ENCODE data around the gene EHMT2. TPM values are rescaled to one million over a fixed set of nuclear protein-coding genes. Genes with fewer than 3 reads are reported as not detected.

EHMT2 gene
- total RNA-seq (2021): 57.3 and 68.3 TPM in 2 replicates
- percentile 55 among the genes with signal in this experiment for Bru-seq, nascent RNA
- percentile 70 among the genes with signal in this experiment for BruChase-seq, experiment 1, labeled RNA remaining after a 2-hour chase
- BruChase-seq, experiment 2, labeled RNA remaining after a 6-hour chase: percentile 78 among the genes with signal in this experiment
- long read RNA-seq, full-length matches to known transcripts: 29 of 54 reads
- long read RNA-seq, partial matches to known transcripts: 14 of 54 reads
- long read RNA-seq, other reads (novel, unspliced or antisense): 11 of 54 reads

DNA sequence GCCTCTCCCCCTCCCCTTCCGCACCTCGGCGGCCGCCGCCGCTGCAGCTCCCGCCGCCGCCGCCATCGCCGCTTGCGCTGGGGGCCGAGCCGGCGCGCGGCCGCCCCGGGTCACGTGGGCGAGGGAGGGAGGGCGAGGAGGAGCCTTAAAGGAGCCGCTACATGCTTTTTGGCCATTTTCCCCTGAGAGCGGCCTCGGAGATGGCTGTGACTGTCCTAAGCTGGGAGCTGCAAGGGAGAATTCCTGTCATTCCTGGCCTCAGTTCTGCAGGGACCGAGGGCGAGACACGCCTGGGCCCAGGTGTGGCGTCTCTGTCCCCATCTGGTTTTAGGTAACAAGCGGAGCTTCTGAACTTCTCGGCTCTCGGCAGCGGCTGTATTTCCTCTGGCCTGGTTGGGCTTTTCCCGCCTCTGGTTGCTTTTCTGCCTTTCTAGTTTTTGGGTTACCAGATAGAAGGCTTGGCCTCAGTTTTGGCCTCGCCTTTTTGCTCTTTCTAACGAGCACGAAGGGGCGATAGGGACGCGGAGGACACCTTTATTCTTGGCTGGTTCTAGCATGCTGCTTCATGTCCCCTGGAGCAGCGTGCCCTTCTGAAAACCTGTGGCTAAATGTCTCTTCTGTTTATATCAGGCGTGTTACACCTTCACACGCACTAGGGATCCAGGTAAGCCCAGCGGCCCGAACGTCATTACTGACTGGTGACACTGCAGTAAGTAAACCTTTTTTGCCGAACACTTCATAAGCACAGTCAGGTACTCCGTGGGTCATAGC lies at the start of gene EHMT2:
Gene EHMT2, minus strand, starts transcription at position 87 of the 771 bp plus-strand sequence. Its CDS starts 21 bp downstream, at position 66.
- CTCF ChIA-PET: interaction anchor here (0.5 to 0.8 kb wide), 3 partner anchors 30 to 128 kb away, joined by 3 to 4 read pairs (median 3); no protein-coding TSS in a partner anchor
- H3K36me3 ChIP-seq (ENCODE audit: low read depth): peaks cover 18% of the 10 kb centered on the region; the same call in 1 of the 2 replicates
- H3K9me2 ChIP-seq (ENCODE audit: insufficient read depth): no peaks in the 10 kb centered on the region
- peak within 1 kb of the TSS; percentile 44 for H3K27ac ChIP-seq
- TSS peak; percentile 76 for BruUV-seq (replicated peaks)
- H4K20me1 ChIP-seq (ENCODE audit: insufficient read depth): no peaks in the 10 kb centered on the region
- POLR2A ChIA-PET (ENCODE audit: unreplicated experiment): interaction anchor here (0.6 to 1.4 kb wide), 10 partner anchors 35 to 297 kb away, joined by 3 to 18 read pairs (median 6); partner anchors contain the start of genes CLIC1, HSPA1B and NEU1
- intact Hi-C loops (cut with micrococcal nuclease; ENCODE audit: unreplicated experiment): loop anchor here (5.0 kb wide), 2 partner anchors 65 to 215 kb away; partner anchors contain the start of gene LY6G5C
- H3F3A ChIP-seq (ENCODE audit: insufficient read depth, low read depth): peaks cover 33% of the 10 kb centered on the region
- peak within 1 kb of the TSS; percentile 83 for H2AFZ ChIP-seq
- H3K4me3 ChIP-seq: peak within 1 kb of the TSS; percentile 73
- no peaks in the 10 kb centered on the region for H3K9me3 ChIP-seq (ENCODE audit: insufficient read depth, low read depth)
- H3K4me2 ChIP-seq: peak within 1 kb of the TSS; percentile 91
- peak in 1 of 2 experiments; percentile 85 for DNase-seq
- H3K27me3 ChIP-seq (ENCODE audit: insufficient read depth, low read depth): no peaks in the 10 kb centered on the region
- H3K79me2 ChIP-seq (ENCODE audit: low read depth): peaks cover 30% of the 10 kb centered on the region
- peaks cover 26% of the 10 kb centered on the region for H3K4me1 ChIP-seq (replicated peaks; ENCODE audit: insufficient read depth)
- TF ChIP-seq EZH2 (IDR thresholded peaks at IDR 0.05; ENCODE audit: low read depth) (no peak), CTCF (conservative IDR thresholded peaks at IDR 0.05) (no peak)

DNA sequence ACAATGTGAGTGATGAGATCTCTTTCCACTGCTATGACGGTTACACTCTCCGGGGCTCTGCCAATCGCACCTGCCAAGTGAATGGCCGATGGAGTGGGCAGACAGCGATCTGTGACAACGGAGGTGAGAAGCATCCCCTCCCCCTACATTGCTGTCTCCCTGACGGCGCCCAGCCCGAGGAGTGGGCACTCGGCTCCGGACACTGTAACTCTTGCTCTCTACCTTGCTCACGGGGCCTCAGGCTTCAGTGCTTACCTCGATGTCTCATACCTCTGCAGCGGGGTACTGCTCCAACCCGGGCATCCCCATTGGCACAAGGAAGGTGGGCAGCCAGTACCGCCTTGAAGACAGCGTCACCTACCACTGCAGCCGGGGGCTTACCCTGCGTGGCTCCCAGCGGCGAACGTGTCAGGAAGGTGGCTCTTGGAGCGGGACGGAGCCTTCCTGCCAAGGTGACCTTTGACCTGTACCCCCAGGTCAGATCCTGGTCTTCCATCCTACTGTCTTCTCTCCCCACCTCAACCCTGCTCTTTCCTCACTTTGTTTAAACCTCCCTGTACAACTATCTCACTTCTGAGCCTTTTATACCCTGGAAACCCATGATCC lies 49.7 kb upstream of the EHMT2 start:
- no peaks in the 10 kb centered on the region for H3K27me3 ChIP-seq (ENCODE audit: insufficient read depth, low read depth)
- no TSS peak for BruUV-seq (replicated peaks)
- DNase-seq: no peak
- POLR2A ChIA-PET (ENCODE audit: unreplicated experiment): no interaction called here
- no peaks in the 10 kb centered on the region for H4K20me1 ChIP-seq (ENCODE audit: insufficient read depth)
- intact Hi-C loops (cut with micrococcal nuclease; ENCODE audit: unreplicated experiment): no loop called here
- peaks cover 48% of the 10 kb centered on the region for H3K4me1 ChIP-seq (replicated peaks; ENCODE audit: insufficient read depth)
- H3K9me2 ChIP-seq (ENCODE audit: insufficient read depth): no peaks in the 10 kb centered on the region; the same call in 1 of the 2 replicates
- H3K9me3 ChIP-seq (ENCODE audit: insufficient read depth, low read depth): no peaks in the 10 kb centered on the region
- peaks cover 30% of the 10 kb centered on the region; the same call in 1 of the 2 replicates for H3F3A ChIP-seq (ENCODE audit: insufficient read depth, low read depth)
- no peaks in the 10 kb centered on the region for H3K79me2 ChIP-seq (ENCODE audit: low read depth)
- no peak overlapping the region for H3K4me3 ChIP-seq
- TF ChIP-seq EZH2 (IDR thresholded peaks at IDR 0.05; ENCODE audit: low read depth) (no peak), CTCF (conservative IDR thresholded peaks at IDR 0.05) (no peak)
- H3K27ac ChIP-seq: no peak overlapping the region
- no peaks in the 10 kb centered on the region for H3K36me3 ChIP-seq (ENCODE audit: low read depth)
- H3K4me2 ChIP-seq: no peak overlapping the region
- CTCF ChIA-PET: no interaction called here
- H2AFZ ChIP-seq: no peak overlapping the region

DNA sequence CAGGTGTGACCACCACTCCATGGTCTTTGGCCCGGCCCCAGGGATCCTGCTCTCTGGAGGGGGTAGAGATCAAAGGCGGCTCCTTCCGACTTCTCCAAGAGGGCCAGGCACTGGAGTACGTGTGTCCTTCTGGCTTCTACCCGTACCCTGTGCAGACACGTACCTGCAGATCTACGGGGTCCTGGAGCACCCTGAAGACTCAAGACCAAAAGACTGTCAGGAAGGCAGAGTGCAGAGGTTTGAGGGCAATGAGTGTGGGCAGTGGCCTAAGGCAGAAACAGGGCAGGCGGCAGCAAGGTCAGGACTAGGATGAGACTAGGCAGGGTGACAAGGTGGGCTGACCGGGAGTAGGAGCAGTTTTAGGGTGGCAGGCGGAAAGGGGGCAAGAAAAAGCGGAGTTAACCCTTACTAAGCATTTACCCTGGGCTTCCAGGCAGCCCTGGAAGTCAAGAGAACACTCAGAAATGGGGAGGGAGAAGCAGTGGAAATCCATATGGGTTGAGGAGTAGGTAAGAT lies 48.9 kb upstream of the EHMT2 start:
- H3K9me3 ChIP-seq (ENCODE audit: insufficient read depth, low read depth): no peaks in the 10 kb centered on the region
- peak overlapping the region; percentile 81 for H3K27ac ChIP-seq
- H3K4me3 ChIP-seq: peak overlapping the region; percentile 36; the same call in 1 of the 2 replicates
- H3K36me3 ChIP-seq (ENCODE audit: low read depth): no peaks in the 10 kb centered on the region
- H3K9me2 ChIP-seq (ENCODE audit: insufficient read depth): no peaks in the 10 kb centered on the region; the same call in 1 of the 2 replicates
- H3F3A ChIP-seq (ENCODE audit: insufficient read depth, low read depth): peaks cover 30% of the 10 kb centered on the region; the same call in 1 of the 2 replicates
- TF ChIP-seq EZH2 (IDR thresholded peaks at IDR 0.05; ENCODE audit: low read depth) (no peak), CTCF (conservative IDR thresholded peaks at IDR 0.05) (no peak)
- no peaks in the 10 kb centered on the region for H3K27me3 ChIP-seq (ENCODE audit: insufficient read depth, low read depth)
- peaks cover 49% of the 10 kb centered on the region for H3K4me1 ChIP-seq (replicated peaks; ENCODE audit: insufficient read depth)
- H3K4me2 ChIP-seq: peak overlapping the region; percentile 85
- CTCF ChIA-PET: no interaction called here
- no peaks in the 10 kb centered on the region for H4K20me1 ChIP-seq (ENCODE audit: insufficient read depth)
- TSS peak; percentile 82 for BruUV-seq (replicated peaks)
- POLR2A ChIA-PET (ENCODE audit: unreplicated experiment): interaction anchor here (0.6 to 1.1 kb wide), 4 partner anchors 26 to 1022 kb away, joined by 3 to 6 read pairs (median 4); partner anchors contain the start of genes BRD2 and DXO
- no peak for DNase-seq
- intact Hi-C loops (cut with micrococcal nuclease; ENCODE audit: unreplicated experiment): no loop called here
- H3K79me2 ChIP-seq (ENCODE audit: low read depth): no peaks in the 10 kb centered on the region
- H2AFZ ChIP-seq: peak overlapping the region; percentile 74; the same call in 1 of the 2 replicates
